Tibial nerve (tissue), 4 donors: ENCODE results near the gene RAMP1.

Experiments
- CTCF ChIP-seq, 5 experiments: fragments of 200-600 bp in 3 of 5; fragments of 450-650 bp in 2 of 5; sonication (generic) in 3 of 5; IDR thresholded peaks; one replicate each; pipeline ENCODE4 v1.5.1; 2016 to 2019; ENCODE audit warnings: antibody characterized with exemption in 5 of 5, mild to moderate bottlenecking in 3 of 5, moderate library complexity in 2 of 5
- EP300 ChIP-seq, 2 donors: sonication (generic); formaldehyde crosslinking; IDR thresholded peaks; one replicate each; pipeline ENCODE4 v1.6.1; 2017; ENCODE audit warnings: antibody characterized with exemption in 2 of 2, mild to moderate bottlenecking in 1 of 2
- POLR2A ChIP-seq, 2 donors: fragments of 450-650 bp; IDR thresholded peaks; one replicate each; pipeline ENCODE4 v1.6.1; 2017; ENCODE audit warnings: antibody characterized with exemption in 2 of 2, mild to moderate bottlenecking in 2 of 2, moderate library complexity in 2 of 2

GRCh38 chr2:237876532-237876931 is 17.1 kb downstream of the RAMP1 start:
- no peak for TF ChIP-seq CTCF (IDR thresholded peaks at IDR 0.05)
- no peak for TF ChIP-seq POLR2A (IDR thresholded peaks at IDR 0.05)
- no peak for TF ChIP-seq EP300 (IDR thresholded peaks at IDR 0.05)
